Measurements from ENCODE around the gene TNPO3. TPM values are rescaled to one million over a fixed set of nuclear protein-coding genes. Genes with fewer than 3 reads are reported as not detected.

The TNPO3 gene
- total RNA-seq, 1 experiment from 2014 or later: 59.2 TPM

DNA sequence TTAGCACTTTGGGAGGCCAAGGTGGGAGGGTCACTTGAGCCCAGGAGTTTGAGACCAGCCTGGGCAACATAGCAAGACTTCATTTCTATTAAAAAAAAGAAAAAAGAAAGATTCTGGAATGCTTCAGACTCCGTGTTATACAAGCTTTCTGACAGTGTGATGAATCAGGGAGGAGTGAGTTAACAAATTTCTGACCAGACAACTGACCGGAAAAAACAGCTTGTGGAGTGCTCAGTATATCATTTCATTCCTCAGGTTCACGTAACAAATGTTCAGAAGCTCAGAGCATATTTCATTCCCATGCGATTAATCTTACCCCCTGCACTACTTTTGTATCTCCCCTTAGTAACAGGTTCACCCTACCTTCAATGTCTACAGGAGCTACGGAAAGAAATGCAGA lies 28.6 kb upstream of the TNPO3 start:
- Histone ChIP-seq H3K27me3 (ENCODE audit: insufficient read depth, low read depth) (no peaks in the 10 kb centered on the region), H3F3A (ENCODE audit: insufficient read depth, low read depth) (no peaks in the 10 kb centered on the region), H3K36me3 (ENCODE audit: low read depth) (no peaks in the 10 kb centered on the region), H3K9me2 (ENCODE audit: insufficient read depth) (no peaks in the 10 kb centered on the region), H4K20me1 (ENCODE audit: insufficient read depth) (no peaks in the 10 kb centered on the region), H3K4me2 (no peak overlapping the region), H2AFZ (no peak overlapping the region), H3K79me2 (ENCODE audit: low read depth) (no peaks in the 10 kb centered on the region), H3K4me3 (no peak overlapping the region), H3K27ac (no peak overlapping the region), H3K9me3 (ENCODE audit: insufficient read depth, low read depth) (no peaks in the 10 kb centered on the region), H3K4me1 (replicated peaks; ENCODE audit: insufficient read depth) (no peaks in the 10 kb centered on the region)
- no peak for DNase-seq
- TF ChIP-seq CTCF (conservative IDR thresholded peaks at IDR 0.05) (no peak), EZH2 (IDR thresholded peaks at IDR 0.05; ENCODE audit: low read depth) (no peak)
- ChIA-PET POLR2A (ENCODE audit: unreplicated experiment) (no interaction called here), CTCF (no interaction called here)
- intact Hi-C loops (cut with micrococcal nuclease; ENCODE audit: unreplicated experiment): no loop called here
- no TSS peak for BruUV-seq (replicated peaks)

DNA sequence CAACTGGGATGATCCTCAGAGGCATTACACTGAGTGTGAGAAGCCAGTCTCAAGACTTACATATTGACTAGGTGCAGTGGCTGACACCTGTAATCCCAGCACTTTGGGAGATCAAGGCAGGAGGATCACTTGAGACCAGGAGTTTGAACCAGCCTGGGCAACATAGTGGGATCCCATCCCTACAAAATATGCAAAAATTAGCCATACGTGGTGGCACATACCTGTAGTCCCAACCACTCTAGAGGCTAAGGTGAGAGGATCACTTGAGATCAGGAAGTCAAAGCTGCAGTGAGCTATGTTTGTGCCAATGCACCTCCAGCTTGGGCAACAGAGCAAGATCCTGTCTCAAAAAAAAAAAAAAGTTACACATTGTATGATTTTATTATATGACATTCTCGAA lies 23.5 kb upstream of the TNPO3 start:
- Histone ChIP-seq H3K27me3 (ENCODE audit: insufficient read depth, low read depth) (no peaks in the 10 kb centered on the region), H3K9me2 (ENCODE audit: insufficient read depth) (no peaks in the 10 kb centered on the region), H3K4me2 (no peak overlapping the region), H3F3A (ENCODE audit: insufficient read depth, low read depth) (no peaks in the 10 kb centered on the region), H4K20me1 (ENCODE audit: insufficient read depth) (no peaks in the 10 kb centered on the region), H3K9me3 (ENCODE audit: insufficient read depth, low read depth) (no peaks in the 10 kb centered on the region), H3K4me1 (replicated peaks; ENCODE audit: insufficient read depth) (no peaks in the 10 kb centered on the region), H3K27ac (no peak overlapping the region), H3K4me3 (no peak overlapping the region), H3K36me3 (ENCODE audit: low read depth) (no peaks in the 10 kb centered on the region), H2AFZ (no peak overlapping the region), H3K79me2 (ENCODE audit: low read depth) (no peaks in the 10 kb centered on the region)
- ChIA-PET CTCF (no interaction called here), POLR2A (ENCODE audit: unreplicated experiment) (no interaction called here)
- intact Hi-C loops (cut with micrococcal nuclease; ENCODE audit: unreplicated experiment): no loop called here
- no TSS peak for BruUV-seq (replicated peaks)
- no peak for DNase-seq
- TF ChIP-seq EZH2 (IDR thresholded peaks at IDR 0.05; ENCODE audit: low read depth) (no peak), CTCF (conservative IDR thresholded peaks at IDR 0.05) (no peak)

GRCh38 chr7:129076886-129077285 lies 22.0 kb upstream of the TNPO3 start:
- H3K9me3 ChIP-seq (ENCODE audit: insufficient read depth, low read depth): no peaks in the 10 kb centered on the region
- no peak for DNase-seq
- no TSS peak for BruUV-seq (replicated peaks)
- ChIA-PET CTCF (no interaction called here), POLR2A (ENCODE audit: unreplicated experiment) (no interaction called here)
- no peaks in the 10 kb centered on the region for H3K27me3 ChIP-seq (ENCODE audit: insufficient read depth, low read depth)
- H3K9me2 ChIP-seq (ENCODE audit: insufficient read depth): no peaks in the 10 kb centered on the region
- no peak overlapping the region for H3K4me2 ChIP-seq
- no peaks in the 10 kb centered on the region for H3K36me3 ChIP-seq (ENCODE audit: low read depth)
- no peak overlapping the region for H2AFZ ChIP-seq
- TF ChIP-seq EZH2 (IDR thresholded peaks at IDR 0.05; ENCODE audit: low read depth) (no peak), CTCF (conservative IDR thresholded peaks at IDR 0.05) (no peak)
- intact Hi-C loops (cut with micrococcal nuclease; ENCODE audit: unreplicated experiment): no loop called here
- H4K20me1 ChIP-seq (ENCODE audit: insufficient read depth): no peaks in the 10 kb centered on the region
- H3K4me1 ChIP-seq (replicated peaks; ENCODE audit: insufficient read depth): no peaks in the 10 kb centered on the region
- H3K27ac ChIP-seq: no peak overlapping the region
- no peaks in the 10 kb centered on the region for H3F3A ChIP-seq (ENCODE audit: insufficient read depth, low read depth)
- H3K4me3 ChIP-seq: no peak overlapping the region
- H3K79me2 ChIP-seq (ENCODE audit: low read depth): no peaks in the 10 kb centered on the region
